Measurements from ENCODE around the gene FAM120AOS.

The FAM120AOS gene

DNA sequence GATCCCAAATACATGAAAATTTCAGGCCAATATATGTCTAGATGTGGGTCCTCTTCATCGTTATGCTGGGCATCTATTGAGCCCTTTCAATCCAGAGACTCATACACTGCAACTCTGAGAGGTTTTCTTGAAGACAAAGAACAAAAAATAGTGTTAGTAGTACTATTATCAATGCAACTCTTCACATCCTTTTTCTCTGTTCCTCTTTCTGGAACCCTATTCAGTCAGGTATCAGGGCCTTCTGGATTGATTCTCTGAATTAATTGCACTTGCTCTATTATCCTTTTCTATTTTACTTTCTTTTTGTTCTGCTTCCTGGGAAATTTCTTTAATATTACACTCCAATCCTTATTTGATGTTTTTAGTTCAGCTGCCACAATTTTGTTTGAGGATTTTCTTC, 20.4 kb downstream of the FAM120AOS start:
- ChIA-PET CTCF (no interaction called here), POLR2A (no interaction called here)
- no peak overlapping the region for H3K27ac ChIP-seq (ENCODE audit: extremely low read depth, low read depth, low read length)
- TF ChIP-seq, protein P1, sequence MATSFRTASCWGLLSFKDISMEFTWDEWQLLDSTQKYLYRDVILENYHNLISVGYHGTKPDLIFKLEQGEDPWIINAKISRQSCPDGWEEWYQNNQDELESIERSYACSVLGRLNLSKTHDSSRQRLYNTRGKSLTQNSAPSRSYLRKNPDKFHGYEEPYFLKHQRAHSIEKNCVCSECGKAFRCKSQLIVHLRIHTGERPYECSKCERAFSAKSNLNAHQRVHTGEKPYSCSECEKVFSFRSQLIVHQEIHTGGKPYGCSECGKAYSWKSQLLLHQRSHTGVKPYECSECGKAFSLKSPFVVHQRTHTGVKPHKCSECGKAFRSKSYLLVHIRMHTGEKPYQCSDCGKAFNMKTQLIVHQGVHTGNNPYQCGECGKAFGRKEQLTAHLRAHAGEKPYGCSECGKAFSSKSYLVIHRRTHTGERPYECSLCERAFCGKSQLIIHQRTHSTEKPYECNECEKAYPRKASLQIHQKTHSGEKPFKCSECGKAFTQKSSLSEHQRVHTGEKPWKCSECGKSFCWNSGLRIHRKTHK (tag by site-specific recombination; IDR thresholded peaks at IDR 0.05) = no peak
- TF ChIP-seq REPIN1 (tag by site-specific recombination; IDR thresholded peaks at IDR 0.05; ENCODE audit: low read depth) = no peak
- H3K4me3 ChIP-seq (ENCODE audit: low read depth, low read length) = no peak overlapping the region
- no peaks in the 10 kb centered on the region for H3K36me3 ChIP-seq (ENCODE audit: control insufficient read depth in 2 of 2, insufficient read depth in 1 of 2, low read length in 2 of 2)
- H3K9me3 ChIP-seq (ENCODE audit: control insufficient read depth, insufficient read depth, low read depth, low read length) = no peaks in the 10 kb centered on the region
- no peaks in the 10 kb centered on the region for H3K4me1 ChIP-seq (ENCODE audit: control insufficient read depth, insufficient read depth, low read length)

DNA sequence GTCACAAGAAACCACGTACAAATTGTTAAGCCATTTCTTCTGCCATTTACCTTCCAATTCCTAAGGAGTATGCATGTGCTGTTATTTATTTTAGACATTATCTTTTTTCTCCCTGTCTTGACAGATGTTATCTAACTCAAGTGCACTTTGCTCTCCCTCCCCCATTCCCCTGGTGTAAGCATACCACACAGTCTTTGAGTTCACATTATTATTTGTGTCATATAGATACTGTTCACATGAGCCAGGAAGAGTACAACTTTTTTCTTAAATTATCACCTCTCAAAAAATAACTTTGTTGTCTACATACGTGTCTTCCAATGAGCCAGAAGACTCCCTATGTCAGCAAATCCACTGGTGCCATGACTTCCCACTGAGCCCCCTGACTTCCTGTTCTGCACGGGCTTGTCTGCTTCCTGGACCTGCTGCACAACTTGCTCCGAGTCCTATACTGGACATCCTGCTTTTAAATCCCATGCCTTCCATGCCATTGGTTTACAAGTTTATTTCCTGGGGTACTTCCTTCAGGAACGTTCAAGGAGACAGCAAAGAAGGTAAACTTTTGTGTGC, 21.8 kb downstream of the FAM120AOS start:
- H3K4me3 ChIP-seq (ENCODE audit: low read depth, low read length) = no peak overlapping the region
- POLR2A ChIA-PET = no interaction called here
- CTCF ChIA-PET = no interaction called here
- H3K27ac ChIP-seq (ENCODE audit: extremely low read depth, low read depth, low read length) = no peak overlapping the region
- no peaks in the 10 kb centered on the region for H3K4me1 ChIP-seq (ENCODE audit: control insufficient read depth, insufficient read depth, low read length)
- TF ChIP-seq ZNF114 (tag by site-specific recombination; IDR thresholded peaks at IDR 0.05) (no peak), ZNF37A (tag by site-specific recombination; IDR thresholded peaks at IDR 0.05) (no peak), BCL6B (tag by site-specific recombination; IDR thresholded peaks at IDR 0.05) (no peak), ZNF239 (tag by site-specific recombination; IDR thresholded peaks at IDR 0.05) (no peak), WT1 (tag by site-specific recombination; IDR thresholded peaks at IDR 0.05) (no peak), ZFHX2 (tag by site-specific recombination; conservative IDR thresholded peaks at IDR 0.05) (no peak), ZNF596 (tag by site-specific recombination; IDR thresholded peaks at IDR 0.05) (no peak), ZNF768 (tag by site-specific recombination; IDR thresholded peaks at IDR 0.05) (no peak), ZNF155 (tag by site-specific recombination; IDR thresholded peaks at IDR 0.05) (no peak), ZBTB1 (tag by site-specific recombination; IDR thresholded peaks at IDR 0.05) (no peak), BCL11A (tag by site-specific recombination; IDR thresholded peaks at IDR 0.05; ENCODE audit: low read depth) (no peak), ZNF629 (tag by site-specific recombination; IDR thresholded peaks at IDR 0.05) (no peak), ZIC2 (tag by site-specific recombination; IDR thresholded peaks at IDR 0.05) (no peak), ZNF2 (tag by site-specific recombination; IDR thresholded peaks at IDR 0.05) (no peak)
- TF ChIP-seq, protein P2, sequence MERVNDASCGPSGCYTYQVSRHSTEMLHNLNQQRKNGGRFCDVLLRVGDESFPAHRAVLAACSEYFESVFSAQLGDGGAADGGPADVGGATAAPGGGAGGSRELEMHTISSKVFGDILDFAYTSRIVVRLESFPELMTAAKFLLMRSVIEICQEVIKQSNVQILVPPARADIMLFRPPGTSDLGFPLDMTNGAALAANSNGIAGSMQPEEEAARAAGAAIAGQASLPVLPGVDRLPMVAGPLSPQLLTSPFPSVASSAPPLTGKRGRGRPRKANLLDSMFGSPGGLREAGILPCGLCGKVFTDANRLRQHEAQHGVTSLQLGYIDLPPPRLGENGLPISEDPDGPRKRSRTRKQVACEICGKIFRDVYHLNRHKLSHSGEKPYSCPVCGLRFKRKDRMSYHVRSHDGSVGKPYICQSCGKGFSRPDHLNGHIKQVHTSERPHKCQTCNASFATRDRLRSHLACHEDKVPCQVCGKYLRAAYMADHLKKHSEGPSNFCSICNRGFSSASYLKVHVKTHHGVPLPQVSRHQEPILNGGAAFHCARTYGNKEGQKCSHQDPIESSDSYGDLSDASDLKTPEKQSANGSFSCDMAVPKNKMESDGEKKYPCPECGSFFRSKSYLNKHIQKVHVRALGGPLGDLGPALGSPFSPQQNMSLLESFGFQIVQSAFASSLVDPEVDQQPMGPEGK (tag by site-specific recombination; IDR thresholded peaks at IDR 0.05) = no peak
- TF ChIP-seq, protein P3, sequence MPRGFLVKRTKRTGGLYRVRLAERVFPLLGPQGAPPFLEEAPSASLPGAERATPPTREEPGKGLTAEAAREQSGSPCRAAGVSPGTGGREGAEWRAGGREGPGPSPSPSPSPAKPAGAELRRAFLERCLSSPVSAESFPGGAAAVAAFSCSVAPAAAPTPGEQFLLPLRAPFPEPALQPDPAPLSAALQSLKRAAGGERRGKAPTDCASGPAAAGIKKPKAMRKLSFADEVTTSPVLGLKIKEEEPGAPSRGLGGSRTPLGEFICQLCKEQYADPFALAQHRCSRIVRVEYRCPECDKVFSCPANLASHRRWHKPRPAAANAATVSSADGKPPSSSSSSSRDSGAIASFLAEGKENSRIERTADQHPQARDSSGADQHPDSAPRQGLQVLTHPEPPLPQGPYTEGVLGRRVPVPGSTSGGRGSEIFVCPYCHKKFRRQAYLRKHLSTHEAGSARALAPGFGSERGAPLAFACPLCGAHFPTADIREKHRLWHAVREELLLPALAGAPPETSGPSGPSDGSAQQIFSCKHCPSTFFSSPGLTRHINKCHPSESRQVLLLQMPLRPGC (tag by site-specific recombination; IDR thresholded peaks at IDR 0.05) = no peak
- no peaks in the 10 kb centered on the region for H3K9me3 ChIP-seq (ENCODE audit: control insufficient read depth, insufficient read depth, low read depth, low read length)
- H3K36me3 ChIP-seq (ENCODE audit: control insufficient read depth in 2 of 2, insufficient read depth in 1 of 2, low read length in 2 of 2) = no peaks in the 10 kb centered on the region

Data from HEK293 (cell line).